G401 (cell line): Measurements from ENCODE around the gene INCENP. TPM values are rescaled to one million over a fixed set of nuclear protein-coding genes. Genes with fewer than 3 reads are reported as not detected.

ENCODE experiments used
- DNase-seq: peaks from one replicate; pipeline ENCODE4 v3.0.0-alpha.2; 2015; ENCODE audit warnings: low spot score
- in situ Hi-C: cut with HindIII; loops from 2 replicates; pipeline ENCODE4 v1.10.0; 2016; ENCODE audit warnings: low sequenced_read_pairs, mixed read lengths
- total RNA-seq: library from RNA; depleted of rRNA; stranded (reverse); fragments of >200 nt; shearing (Covaris generic); gene quantifications from 2 replicates; pipeline ENCODE4 v1.2.3, GENCODE V29; 2014

Gene INCENP
- total RNA-seq, 1 experiment from 2014 or later, result 84.8 TPM

- no peak for DNase-seq
Observed at GRCh38 chr11:62138630-62139425, 15.0 kb downstream of the INCENP start.

GRCh38 chr11:62139526-62140303 lies 15.9 kb downstream of the INCENP start:
- no peak for DNase-seq
- in situ Hi-C loops, result no loop called here

More at GRCh38 chr11:62138630-62139425, 15.0 kb downstream of the INCENP start:
- in situ Hi-C loops, result no loop called here

- in situ Hi-C loops, result no loop called here
- no peak for DNase-seq
Observed at GRCh38 chr11:62140304-62141110, 16.7 kb downstream of the INCENP start.

- in situ Hi-C loops, result no loop called here
- no peak for DNase-seq
Observed at GRCh38 chr11:62141111-62142042, 17.6 kb downstream of the INCENP start.

GRCh38 chr11:62142043-62142375 lies 18.2 kb downstream of the INCENP start:
- DNase-seq, result no peak
- in situ Hi-C loops, result no loop called here

GRCh38 chr11:62142921-62143320 lies 19.1 kb downstream of the INCENP start:
- in situ Hi-C loops, result no loop called here
- DNase-seq, result peak; percentile 75

- in situ Hi-C loops, result no loop called here
- DNase-seq, result no peak
Observed at GRCh38 chr11:62143727-62144126, 19.9 kb downstream of the INCENP start.

GRCh38 chr11:62144641-62145255 lies 20.9 kb downstream of the INCENP start:
- in situ Hi-C loops, result no loop called here
- DNase-seq, result no peak

GRCh38 chr11:62145261-62145871 lies 21.6 kb downstream of the INCENP start:
- in situ Hi-C loops, result no loop called here
- DNase-seq, result no peak

- in situ Hi-C loops, result no loop called here
- peak; percentile 36 for DNase-seq
Observed at GRCh38 chr11:62146476-62147200, 22.8 kb downstream of the INCENP start.

GRCh38 chr11:62147545-62147944 lies 23.7 kb downstream of the INCENP start:
- in situ Hi-C loops, result no loop called here

GRCh38 chr11:62148271-62148980 lies 24.6 kb downstream of the INCENP start:
- in situ Hi-C loops, result no loop called here
- no peak for DNase-seq

More at GRCh38 chr11:62147545-62147944, 23.7 kb downstream of the INCENP start:
- no peak for DNase-seq

- no peak for DNase-seq
- in situ Hi-C loops, result no loop called here
Observed at GRCh38 chr11:62149986-62150886, 26.4 kb downstream of the INCENP start.

GRCh38 chr11:62150887-62151736 lies 27.3 kb downstream of the INCENP start:
- no peak for DNase-seq
- in situ Hi-C loops, result no loop called here

GRCh38 chr11:62151737-62152102 lies 27.9 kb downstream of the INCENP start:
- no peak for DNase-seq
- in situ Hi-C loops, result no loop called here
